Fibroblast of the aortic adventitia (primary cell): Measurements from ENCODE around the gene ANKRD22. TPM values are rescaled to one million over a fixed set of nuclear protein-coding genes. Genes with fewer than 3 reads are reported as not detected.

Experiments used
- DNase-seq: peaks from one replicate; pipeline ENCODE4 v3.0.0-alpha.2; 2010; ENCODE audit warnings: low read depth
- H3K4me3 ChIP-seq: 2 replicates; pipeline ENCODE4 v1.5.1; 2011; ENCODE audit warnings: low read depth, mild to moderate bottlenecking, control low read depth, low read length, moderate library complexity
- CTCF ChIP-seq: IDR thresholded peaks from 2 replicates; pipeline ENCODE4 v1.5.1; 2011; ENCODE audit warnings: mild to moderate bottlenecking, low read length, control low read depth, inconsistent platforms; ENCODE audit not compliant: insufficient read depth
- total RNA-seq: library from RNA; depleted of rRNA; stranded (reverse); fragments of >200 nt; gene quantifications from 2 replicates; pipeline ENCODE4 v1.2.3, GENCODE V29; 2012; ENCODE audit warnings: low replicate concordance

The ANKRD22 gene
- total RNA-seq, 1 donor: 0.09 TPM

GRCh38 chr10:88877298-88877697 lies 25.7 kb upstream of the ANKRD22 start:
- DNase-seq: no peak
- H3K4me3 ChIP-seq: no peak overlapping the region
- TF ChIP-seq CTCF: no peak

- no peak for TF ChIP-seq CTCF
- DNase-seq: no peak
- no peak overlapping the region for H3K4me3 ChIP-seq
Observed at GRCh38 chr10:88875081-88875480, 23.4 kb upstream of the ANKRD22 start.

- no peak for DNase-seq
- no peak overlapping the region for H3K4me3 ChIP-seq
- no peak for TF ChIP-seq CTCF
Observed at GRCh38 chr10:88874281-88874680, 22.6 kb upstream of the ANKRD22 start.

GRCh38 chr10:88873757-88874156 lies 22.1 kb upstream of the ANKRD22 start:
- no peak overlapping the region for H3K4me3 ChIP-seq
- no peak for DNase-seq
- TF ChIP-seq CTCF: no peak

- TF ChIP-seq CTCF: no peak
- H3K4me3 ChIP-seq: no peak overlapping the region
- no peak for DNase-seq
Observed at GRCh38 chr10:88870089-88870488, 18.4 kb upstream of the ANKRD22 start.

GRCh38 chr10:88866454-88866853 lies 14.8 kb upstream of the ANKRD22 start:
- H3K4me3 ChIP-seq: no peak overlapping the region
- no peak for TF ChIP-seq CTCF
- no peak for DNase-seq

- DNase-seq: peak; percentile 32
- no peak for TF ChIP-seq CTCF
- H3K4me3 ChIP-seq: no peak overlapping the region
Observed at GRCh38 chr10:88865281-88865876, 13.7 kb upstream of the ANKRD22 start.
